ENCODE measurements around the gene FLYWCH1.
A peak's percentile ranks its signal among the peaks of the same experiment; 100 is the strongest.

GRCh38 chr16:2980227-2981176 is 68.8 kb downstream of the FLYWCH1 start, which contains the start of gene PKMYT1:
- TF ChIP-seq, protein P1, sequence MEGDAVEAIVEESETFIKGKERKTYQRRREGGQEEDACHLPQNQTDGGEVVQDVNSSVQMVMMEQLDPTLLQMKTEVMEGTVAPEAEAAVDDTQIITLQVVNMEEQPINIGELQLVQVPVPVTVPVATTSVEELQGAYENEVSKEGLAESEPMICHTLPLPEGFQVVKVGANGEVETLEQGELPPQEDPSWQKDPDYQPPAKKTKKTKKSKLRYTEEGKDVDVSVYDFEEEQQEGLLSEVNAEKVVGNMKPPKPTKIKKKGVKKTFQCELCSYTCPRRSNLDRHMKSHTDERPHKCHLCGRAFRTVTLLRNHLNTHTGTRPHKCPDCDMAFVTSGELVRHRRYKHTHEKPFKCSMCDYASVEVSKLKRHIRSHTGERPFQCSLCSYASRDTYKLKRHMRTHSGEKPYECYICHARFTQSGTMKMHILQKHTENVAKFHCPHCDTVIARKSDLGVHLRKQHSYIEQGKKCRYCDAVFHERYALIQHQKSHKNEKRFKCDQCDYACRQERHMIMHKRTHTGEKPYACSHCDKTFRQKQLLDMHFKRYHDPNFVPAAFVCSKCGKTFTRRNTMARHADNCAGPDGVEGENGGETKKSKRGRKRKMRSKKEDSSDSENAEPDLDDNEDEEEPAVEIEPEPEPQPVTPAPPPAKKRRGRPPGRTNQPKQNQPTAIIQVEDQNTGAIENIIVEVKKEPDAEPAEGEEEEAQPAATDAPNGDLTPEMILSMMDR (IDR thresholded peaks at IDR 0.05) = no peak
- TF ChIP-seq POLR2A (IDR thresholded peaks at IDR 0.05) = peak; percentile 79 to 88
